Mesenchymal stem cell (in vitro differentiated cells and primary cell): ENCODE measurements around the gene GALNT4.

Experiments used
- DNase-seq: peaks from one replicate; pipeline ENCODE4 v3.0.0-alpha.2; 2013
- H2AFZ ChIP-seq: one replicate; pipeline ENCODE4 v1.6.1; 2013; ENCODE audit warnings: low read depth, mild to moderate bottlenecking, control low read depth, inconsistent platforms, low read length, moderate library complexity
- H2AK5ac ChIP-seq: 2 replicates; pipeline ENCODE4 v1.6.1; 2013; ENCODE audit warnings: low read length, moderate library complexity, mild to moderate bottlenecking, inconsistent platforms; ENCODE audit not compliant: severe bottlenecking
- H2BK120ac ChIP-seq: one replicate; pipeline ENCODE4 v1.6.1; 2013; ENCODE audit warnings: low read depth, mild to moderate bottlenecking, inconsistent platforms, low read length, moderate library complexity
- H2BK12ac ChIP-seq, 2 experiments: one replicate each; pipeline ENCODE4 v1.6.1; 2013; ENCODE audit warnings: inconsistent platforms in 2 of 2, low read length in 2 of 2, mild to moderate bottlenecking in 2 of 2, moderate library complexity in 2 of 2, control low read depth in 1 of 2
- H2BK15ac ChIP-seq: one replicate; pipeline ENCODE4 v1.6.1; 2013; ENCODE audit warnings: mild to moderate bottlenecking, low read depth, inconsistent platforms; ENCODE audit not compliant: poor library complexity, severe bottlenecking
- H2BK5ac ChIP-seq: 2 replicates; pipeline ENCODE4 v1.6.1; 2013; ENCODE audit warnings: low read depth, mild to moderate bottlenecking, low read length, control low read depth, inconsistent platforms; ENCODE audit not compliant: poor library complexity, severe bottlenecking
- H3K14ac ChIP-seq, 2 experiments: one replicate each; pipeline ENCODE4 v1.6.1; 2013; ENCODE audit warnings: inconsistent platforms in 2 of 2, low read length in 2 of 2, control low read depth in 1 of 2, mild to moderate bottlenecking in 1 of 2, moderate library complexity in 1 of 2
- H3K18ac ChIP-seq, 2 experiments: one replicate each; pipeline ENCODE4 v1.6.1; 2013; ENCODE audit warnings: inconsistent platforms in 2 of 2, low read length in 2 of 2, control low read depth in 1 of 2, low read depth in 1 of 2, mild to moderate bottlenecking in 1 of 2
- H3K23ac ChIP-seq, 2 experiments: one replicate each; pipeline ENCODE4 v1.6.1; 2013; ENCODE audit warnings: inconsistent platforms in 2 of 2, low read length in 2 of 2, mild to moderate bottlenecking in 2 of 2, moderate library complexity in 2 of 2, control low read depth in 1 of 2
- H3K27ac ChIP-seq: 2 replicates; pipeline ENCODE4 v1.5.1; 2013; ENCODE audit warnings: mild to moderate bottlenecking, moderate library complexity, low read length, control low read depth, inconsistent platforms; ENCODE audit not compliant: poor library complexity, severe bottlenecking
- H3K27me3 ChIP-seq, 2 experiments: 2 replicates each; pipeline versions ENCODE4 v1.6.1 to v1.7.0; 2013; ENCODE audit warnings: low read length in 2 of 2, mild to moderate bottlenecking in 2 of 2, moderate library complexity in 2 of 2, control low read depth in 1 of 2, inconsistent platforms in 1 of 2; ENCODE audit not compliant: control insufficient read depth in 1 of 2, insufficient read depth in 1 of 2
- H3K36me3 ChIP-seq, 2 experiments: 2 replicates each; pipeline versions ENCODE4 v1.6.1 to v1.7.0; 2013; ENCODE audit warnings: low read length in 2 of 2, control low read depth in 1 of 2, inconsistent platforms in 1 of 2, low read depth in 1 of 2, mild to moderate bottlenecking in 1 of 2; ENCODE audit not compliant: insufficient read depth in 2 of 2, control insufficient read depth in 1 of 2
- H3K4ac ChIP-seq, 2 experiments: one replicate each; pipeline ENCODE4 v1.6.1; 2013; ENCODE audit warnings: inconsistent platforms in 2 of 2, low read length in 2 of 2, mild to moderate bottlenecking in 2 of 2, moderate library complexity in 2 of 2, control low read depth in 1 of 2, low read depth in 1 of 2
- H3K4me1 ChIP-seq: 2 replicates; pipeline ENCODE4 v1.6.1; 2013; ENCODE audit warnings: low read depth, low read length, control low read depth; ENCODE audit not compliant: control insufficient read depth, insufficient read depth
- H3K4me2 ChIP-seq: 2 replicates; pipeline ENCODE4 v1.6.1; 2013; ENCODE audit warnings: low read length, mild to moderate bottlenecking, inconsistent platforms; ENCODE audit not compliant: poor library complexity, severe bottlenecking
- H3K4me3 ChIP-seq, 2 experiments: 2 replicates each; pipeline versions ENCODE4 v1.5.1 to v1.7.0; 2013; ENCODE audit warnings: low read length in 2 of 2, mild to moderate bottlenecking in 2 of 2, control low read depth in 1 of 2, low read depth in 1 of 2; ENCODE audit not compliant: insufficient read depth in 1 of 2
- H3K79me1 ChIP-seq: replicated peaks from 2 replicates; pipeline ENCODE4 v1.6.1; 2013; ENCODE audit warnings: mild to moderate bottlenecking, control low read depth, low read length, inconsistent platforms; ENCODE audit not compliant: poor library complexity, severe bottlenecking
- H3K9ac ChIP-seq: 2 replicates; pipeline ENCODE4 v1.7.0; 2013; ENCODE audit warnings: mild to moderate bottlenecking, low read length, moderate library complexity
- H3K9me3 ChIP-seq: 2 replicates; pipeline ENCODE4 v1.7.0; 2013; ENCODE audit warnings: mild to moderate bottlenecking, low read length; ENCODE audit not compliant: control insufficient read depth
- H4K8ac ChIP-seq: one replicate; pipeline ENCODE4 v1.6.1; 2013; ENCODE audit warnings: inconsistent platforms, mild to moderate bottlenecking, low read length, moderate library complexity
- H4K91ac ChIP-seq: one replicate; pipeline ENCODE4 v1.6.1; 2013; ENCODE audit warnings: mild to moderate bottlenecking, low read length, inconsistent platforms
- WGBS: methylation state at CpG from one replicate; pipeline ENCODE4 v1.1.7; 2013; ENCODE audit warnings: mixed read lengths; 5-methylcytosine and 5-hydroxymethylcytosine counted together

Gene GALNT4

DNA sequence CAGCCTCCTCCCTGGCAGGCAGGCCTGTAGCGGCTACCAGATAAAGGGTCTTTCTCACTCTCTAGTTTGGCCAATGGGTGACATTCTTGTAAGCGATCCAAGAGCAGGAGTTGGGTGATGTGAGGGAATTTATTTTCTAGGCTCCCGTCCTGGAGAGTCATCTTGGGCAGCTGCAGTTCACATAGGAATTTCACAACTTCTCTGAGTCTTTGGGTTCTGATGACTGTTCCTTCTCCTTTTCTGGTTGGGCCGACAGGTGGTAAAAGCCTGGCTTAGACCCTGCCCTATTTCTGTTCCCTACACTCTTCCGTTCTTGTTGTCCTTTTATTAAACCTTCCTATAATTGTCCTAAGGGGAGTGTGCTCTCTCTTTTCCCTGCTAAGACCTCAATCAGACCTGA, 43.9 kb upstream of the GALNT4 start:
- H3K23ac ChIP-seq = no peak overlapping the region
- no peak overlapping the region for H3K4me3 ChIP-seq
- DNase-seq = no peak
- H2BK12ac ChIP-seq = no peak overlapping the region
- no peaks in the 10 kb centered on the region for H3K79me1 ChIP-seq
- H3K27me3 ChIP-seq = no peaks in the 10 kb centered on the region
- H3K27ac ChIP-seq = no peak overlapping the region
- no peak overlapping the region for H3K4me2 ChIP-seq
- H2AK5ac ChIP-seq = no peak overlapping the region
- 82% methylated on average over 5 of the region's 5 CpGs for WGBS
- H4K91ac ChIP-seq = no peak overlapping the region
- H2AFZ ChIP-seq = no peak overlapping the region
- H3K9me3 ChIP-seq = no peaks in the 10 kb centered on the region
- no peaks in the 10 kb centered on the region for H3K36me3 ChIP-seq
- no peak overlapping the region for H2BK5ac ChIP-seq
- H3K4me1 ChIP-seq = no peaks in the 10 kb centered on the region
- H2BK15ac ChIP-seq = no peak overlapping the region
- H3K14ac ChIP-seq = no peak overlapping the region
- H3K18ac ChIP-seq = no peak overlapping the region
- H3K4ac ChIP-seq = no peak overlapping the region
- H4K8ac ChIP-seq = no peak overlapping the region
- no peak overlapping the region for H3K9ac ChIP-seq
- no peak overlapping the region for H2BK120ac ChIP-seq

- Histone ChIP-seq H3K4me1 (no peaks in the 10 kb centered on the region), H3K23ac (no peak overlapping the region), H2AK5ac (no peak overlapping the region), H3K9me3 (no peaks in the 10 kb centered on the region), H3K4me3 (no peak overlapping the region), H3K14ac (no peak overlapping the region), H2BK12ac (no peak overlapping the region), H3K9ac (no peak overlapping the region), H2AFZ (no peak overlapping the region), H2BK5ac (no peak overlapping the region), H3K18ac (no peak overlapping the region), H3K27me3 (no peaks in the 10 kb centered on the region), H3K4ac (no peak overlapping the region), H3K79me1 (no peaks in the 10 kb centered on the region), H3K27ac (no peak overlapping the region), H3K36me3 (no peaks in the 10 kb centered on the region), H4K8ac (no peak overlapping the region), H3K4me2 (no peak overlapping the region), H2BK15ac (no peak overlapping the region), H2BK120ac (no peak overlapping the region), H4K91ac (no peak overlapping the region)
- WGBS = 94% methylated on average over 2 of the region's 3 CpGs
- DNase-seq = no peak
Measured at GRCh38 chr12:89567691-89568239, 43.2 kb upstream of the GALNT4 start.

GRCh38 chr12:89566615-89567014, 42.0 kb upstream of the GALNT4 start:
- no peaks in the 10 kb centered on the region for H3K27me3 ChIP-seq
- H3K14ac ChIP-seq = no peak overlapping the region
- H3K27ac ChIP-seq = no peak overlapping the region
- H4K91ac ChIP-seq = no peak overlapping the region
- H3K36me3 ChIP-seq = no peaks in the 10 kb centered on the region
- no peak overlapping the region for H4K8ac ChIP-seq
- no peak overlapping the region for H2AK5ac ChIP-seq
- no peaks in the 10 kb centered on the region for H3K9me3 ChIP-seq
- no peak overlapping the region for H2BK5ac ChIP-seq
- H3K23ac ChIP-seq = no peak overlapping the region
- no peaks in the 10 kb centered on the region for H3K4me1 ChIP-seq
- no peaks in the 10 kb centered on the region for H3K79me1 ChIP-seq
- no peak overlapping the region for H2AFZ ChIP-seq
- no peak overlapping the region for H3K18ac ChIP-seq
- no peak overlapping the region for H3K4ac ChIP-seq
- H3K4me3 ChIP-seq = no peak overlapping the region
- H3K9ac ChIP-seq = no peak overlapping the region
- no peak for DNase-seq
- no peak overlapping the region for H2BK15ac ChIP-seq
- no peak overlapping the region for H2BK120ac ChIP-seq
- H2BK12ac ChIP-seq = no peak overlapping the region
- H3K4me2 ChIP-seq = no peak overlapping the region

- Histone ChIP-seq H3K36me3 (no peaks in the 10 kb centered on the region), H3K4me2 (no peak overlapping the region), H4K91ac (no peak overlapping the region), H3K4me3 (no peak overlapping the region), H4K8ac (no peak overlapping the region), H2BK15ac (no peak overlapping the region), H3K14ac (no peak overlapping the region), H2BK5ac (no peak overlapping the region), H2AK5ac (no peak overlapping the region), H2AFZ (no peak overlapping the region), H3K4me1 (no peaks in the 10 kb centered on the region), H2BK120ac (no peak overlapping the region), H3K23ac (no peak overlapping the region), H2BK12ac (no peak overlapping the region), H3K18ac (no peak overlapping the region), H3K79me1 (no peaks in the 10 kb centered on the region), H3K27me3 (no peaks in the 10 kb centered on the region), H3K4ac (no peak overlapping the region), H3K27ac (no peak overlapping the region), H3K9ac (no peak overlapping the region), H3K9me3 (peaks cover 2% of the 10 kb centered on the region)
- no peak for DNase-seq
Measured at GRCh38 chr12:89565002-89565401, 40.4 kb upstream of the GALNT4 start.
